ENCODE results near the gene SFT2D2.

- no peak for TF ChIP-seq CTCF (IDR thresholded peaks at IDR 0.05)
- TF ChIP-seq ZFX (IDR thresholded peaks at IDR 0.05; ENCODE audit: borderline replicate concordance): no peak
Measured at GRCh38 chr1:168235937-168236336, 10.1 kb downstream of the SFT2D2 start.
